Measurements from ENCODE around the gene TMEM82. TPM values are rescaled to one million over a fixed set of nuclear protein-coding genes. Genes with fewer than 3 reads are reported as not detected.
A peak's percentile ranks its signal among the peaks of the same experiment; 100 is the strongest.

Gene TMEM82
- total RNA-seq, 4 donors from 2014 or later, result 1.8 to 30.3 (median 19.2) TPM

GRCh38 chr1:15717418-15718125 lies 24.7 kb upstream of the TMEM82 start:
- Histone ChIP-seq H3K4me3 (no peak overlapping the region), H3K27ac (peak overlapping the region in 3 of 4 donors; percentile 21 to 69 (median 44)), H3K27me3 (no peaks in the 10 kb centered on the region), H3K4me1 (peaks cover 0 to 23% (median 8%) of the 10 kb centered on the region in 4 donors), H3K36me3 (peaks cover 0 to 42% (median 10%) of the 10 kb centered on the region in 4 donors), H3K9me3 (no peaks in the 10 kb centered on the region)
- WGBS, 2 donors (ENCODE audit: low coverage in 1 of 2), result 82 to 84% methylated on average over 9 to 11 of the region's 11 CpGs
- intact Hi-C loops (cut with DNase I; ENCODE audit: low total_unique reads) (no loop called here), in situ Hi-C loops (cut with MboI; ENCODE audit: low pct_ligation_motif_present in 1 of 4, low pct_unique_long_range_greater_than_20kb in 1 of 4, low sequenced_read_pairs in 3 of 4) (no loop called here)
- TF ChIP-seq EP300 (IDR thresholded peaks at IDR 0.05; ENCODE audit: low read depth) (no peak), CTCF (IDR thresholded peaks at IDR 0.05) (no peak), POLR2AphosphoS5 (IDR thresholded peaks at IDR 0.05) (no peak), POLR2A (IDR thresholded peaks at IDR 0.05) (no peak)
- DNase-seq, result no peak

- Histone ChIP-seq H3K27me3 (no peaks in the 10 kb centered on the region), H3K4me1 (peaks cover 0 to 23% (median 8%) of the 10 kb centered on the region in 4 donors), H3K27ac (peak overlapping the region in 3 of 4 donors; percentile 21 to 69 (median 44)), H3K36me3 (peaks cover 0 to 42% (median 10%) of the 10 kb centered on the region in 4 donors), H3K9me3 (no peaks in the 10 kb centered on the region), H3K4me3 (no peak overlapping the region)
- WGBS, 2 donors (ENCODE audit: low coverage in 1 of 2), result 94% methylated on average over 8 of the region's 8 CpGs; no CpG with 5 or more reads in 1 of the 2 donors
- TF ChIP-seq POLR2AphosphoS5 (IDR thresholded peaks at IDR 0.05) (no peak), CTCF (IDR thresholded peaks at IDR 0.05) (no peak), POLR2A (IDR thresholded peaks at IDR 0.05) (no peak), EP300 (IDR thresholded peaks at IDR 0.05; ENCODE audit: low read depth) (no peak)
- DNase-seq, result no peak
- in situ Hi-C loops (cut with MboI; ENCODE audit: low pct_ligation_motif_present in 1 of 4, low pct_unique_long_range_greater_than_20kb in 1 of 4, low sequenced_read_pairs in 3 of 4) (no loop called here), intact Hi-C loops (cut with DNase I; ENCODE audit: low total_unique reads) (no loop called here)
These were observed 24.1 kb upstream of the TMEM82 start for GRCh38 chr1:15718199-15718601.

- Histone ChIP-seq H3K9me3 (no peaks in the 10 kb centered on the region), H3K4me1 (peaks cover 0 to 14% (median 5%) of the 10 kb centered on the region in 4 donors), H3K27ac (no peak overlapping the region), H3K27me3 (no peaks in the 10 kb centered on the region), H3K36me3 (peaks cover 0 to 42% (median 10%) of the 10 kb centered on the region in 4 donors), H3K4me3 (no peak overlapping the region)
- intact Hi-C loops (cut with DNase I; ENCODE audit: low total_unique reads), result no loop called here
- DNase-seq, result no peak
- 87 to 89% methylated on average over 7 to 12 of the region's 12 CpGs for WGBS, 2 donors (ENCODE audit: low coverage in 1 of 2)
- TF ChIP-seq EP300 (IDR thresholded peaks at IDR 0.05; ENCODE audit: low read depth), result no peak
- no peak for TF ChIP-seq CTCF (IDR thresholded peaks at IDR 0.05)
- in situ Hi-C loops (cut with MboI; ENCODE audit: low pct_ligation_motif_present in 1 of 4, low pct_unique_long_range_greater_than_20kb in 1 of 4, low sequenced_read_pairs in 3 of 4), result no loop called here
These were observed 22.7 kb upstream of the TMEM82 start for GRCh38 chr1:15719381-15720120.

- no peak for DNase-seq
- H3K36me3 ChIP-seq, result peaks cover 0 to 50% (median 13%) of the 10 kb centered on the region in 4 donors
- 100% methylated on average over 3 of the region's 3 CpGs; no CpG with 5 or more reads in 1 of the 2 donors for WGBS, 2 donors (ENCODE audit: low coverage in 1 of 2)
- H3K27ac ChIP-seq, result no peak overlapping the region
- no peaks in the 10 kb centered on the region for H3K9me3 ChIP-seq
- H3K4me3 ChIP-seq, result no peak overlapping the region
- in situ Hi-C loops (cut with MboI; ENCODE audit: low pct_ligation_motif_present in 1 of 4, low pct_unique_long_range_greater_than_20kb in 1 of 4, low sequenced_read_pairs in 3 of 4), result no loop called here
- TF ChIP-seq POLR2AphosphoS5 (IDR thresholded peaks at IDR 0.05) (no peak), CTCF (IDR thresholded peaks at IDR 0.05) (no peak), POLR2A (IDR thresholded peaks at IDR 0.05) (no peak), EP300 (IDR thresholded peaks at IDR 0.05; ENCODE audit: low read depth) (no peak)
- intact Hi-C loops (cut with DNase I; ENCODE audit: low total_unique reads), result no loop called here
- no peaks in the 10 kb centered on the region for H3K27me3 ChIP-seq
- peaks cover 0 to 6% (median 0%) of the 10 kb centered on the region in 4 donors for H3K4me1 ChIP-seq
These were observed 21.4 kb upstream of the TMEM82 start for GRCh38 chr1:15720861-15721260.

All from transverse colon (tissue), 4 donors.